HepG2 (cell line): Measurements from ENCODE around the gene PCOLCE2. TPM values are rescaled to one million over a fixed set of nuclear protein-coding genes. Genes with fewer than 3 reads are reported as not detected.

Experiments used
- ATM ChIP-seq: fragments of 450-650 bp; IDR thresholded peaks from 2 replicates; pipeline ENCODE4 v1.7.1; 2017; ENCODE audit warnings: mild to moderate bottlenecking, borderline replicate concordance
- BCL3 ChIP-seq: sonication (generic); formaldehyde crosslinking; IDR thresholded peaks from 2 replicates; pipeline ENCODE4 v1.5.1; 2020; ENCODE audit warnings: mild to moderate bottlenecking, missing genetic modification reagents, moderate library complexity
- CBX5 ChIP-seq: sonication (generic); formaldehyde crosslinking; IDR thresholded peaks from 2 replicates; pipeline ENCODE4 v1.4.0; 2020; ENCODE audit warnings: missing genetic modification reagents, borderline replicate concordance
- CSRNP2 ChIP-seq: sonication (generic); formaldehyde crosslinking; conservative IDR thresholded peaks from 2 replicates; pipeline ENCODE4 v1.8.0; 2022; ENCODE audit warnings: low read depth, missing genetic modification reagents
- HNRNPK ChIP-seq: fragments of 200-400 bp; formaldehyde crosslinking; IDR thresholded peaks from 2 replicates; pipeline ENCODE4 v1.6.1; 2018; ENCODE audit warnings: low read length, low read depth, moderate library complexity, mild to moderate bottlenecking; ENCODE audit not compliant: poor library complexity, severe bottlenecking
- IRF1 ChIP-seq: sonication (generic); formaldehyde crosslinking; IDR thresholded peaks from 2 replicates; pipeline ENCODE4 v1.4.0; 2020; ENCODE audit warnings: low read depth, mild to moderate bottlenecking, missing genetic modification reagents
- MTA1 ChIP-seq: sonication (generic); formaldehyde crosslinking; IDR thresholded peaks from 2 replicates; pipeline ENCODE4 v1.4.0; 2020; ENCODE audit warnings: missing genetic modification reagents, mild to moderate bottlenecking, borderline replicate concordance
- RAD21 ChIP-seq: fragments of 450-650 bp; formaldehyde crosslinking; IDR thresholded peaks from 2 replicates; pipeline ENCODE4 v1.5.0; 2020; ENCODE audit warnings: mild to moderate bottlenecking
- SMAD3 ChIP-seq: sonication (generic); formaldehyde crosslinking; IDR thresholded peaks from 2 replicates; pipeline ENCODE4 v1.4.0; 2020; ENCODE audit warnings: missing genetic modification reagents
- SP2 ChIP-seq: sonication (generic); formaldehyde crosslinking; IDR thresholded peaks from 2 replicates; pipeline ENCODE4 v1.5.1; 2020; ENCODE audit warnings: mild to moderate bottlenecking, missing genetic modification reagents
- ZFP36 ChIP-seq: fragments of 150-350 bp; IDR thresholded peaks from 2 replicates; pipeline ENCODE4 v1.6.1; 2018; ENCODE audit warnings: borderline replicate concordance, low read length, low read depth; ENCODE audit not compliant: partially characterized antibody
- ZNF121 ChIP-seq: sonication (generic); formaldehyde crosslinking; IDR thresholded peaks from 2 replicates; pipeline ENCODE4 v1.5.0; 2020; ENCODE audit warnings: mild to moderate bottlenecking, missing genetic modification reagents
- ZNF343 ChIP-seq: sonication (generic); formaldehyde crosslinking; IDR thresholded peaks from 2 replicates; pipeline ENCODE4 v1.4.0; 2020; ENCODE audit warnings: mild to moderate bottlenecking, missing genetic modification reagents
- ZNF614 ChIP-seq: IDR thresholded peaks from 2 replicates; pipeline ENCODE4 v1.6.1; 2018; ENCODE audit warnings: missing biosample characterization, missing genetic modification reagents, inconsistent platforms, borderline replicate concordance
- ZNF788 ChIP-seq: sonication (generic); formaldehyde crosslinking; IDR thresholded peaks from 2 replicates; pipeline ENCODE4 v1.5.0; 2020; ENCODE audit warnings: mild to moderate bottlenecking, missing genetic modification reagents, borderline replicate concordance
- polyA plus RNA-seq, 8 experiments: library from polyadenylated mRNA; depleted of rRNA in 3 of 8; stranded (reverse) in 7 of 8; unstranded in 1 of 8; fragments of >200 nt; fragmentation: Illumina TruSeq in 4 of 8; extraction: Trizol in 4 of 8; gene quantifications; 2 replicates each; pipeline versions ENCODE4 v1.2.1 to v1.2.3, GENCODE V29; 2011 to 2016; ENCODE audit warnings: low read depth in 4 of 8, missing spikeins in 1 of 8, mixed read lengths in 1 of 8; ENCODE audit not compliant: insufficient read depth in 1 of 8
- total RNA-seq, 5 experiments: library from RNA; depleted of rRNA; stranded (reverse); fragments of >200 nt; fragmentation: Illumina TruSeq; extraction: Trizol; gene quantifications; 2 replicates each; pipeline ENCODE4 v1.2.3, GENCODE V29; 2016; ENCODE audit warnings: low read depth in 1 of 5
- TF ChIP-seq, protein P1 (sequence below): sonication (generic); formaldehyde crosslinking; IDR thresholded peaks from 2 replicates; pipeline ENCODE4 v1.8.1; 2023; ENCODE audit warnings: mild to moderate bottlenecking, missing genetic modification reagents
- TF ChIP-seq, protein P2 (sequence below): sonication (generic); formaldehyde crosslinking; IDR thresholded peaks from 2 replicates; pipeline ENCODE4 v1.4.0; 2020; ENCODE audit warnings: missing genetic modification reagents
- TF ChIP-seq, protein P3 (sequence below): sonication (generic); formaldehyde crosslinking; IDR thresholded peaks from 2 replicates; pipeline ENCODE4 v1.9.0; 2021; ENCODE audit warnings: missing genetic modification reagents, borderline replicate concordance

Gene PCOLCE2
- total and polyA plus RNA-seq, 2 of the 13 experiments (the other 11 are each of a cell fraction or from before 2014, with no cell fraction given), result 0.71 to 2.0 TPM

GRCh38 chr3:142857056-142857455, 31.8 kb downstream of the PCOLCE2 start (continued):
- no peak for TF ChIP-seq CSRNP2 (CRISPR knock-in tag)
- TF ChIP-seq, protein P1, sequence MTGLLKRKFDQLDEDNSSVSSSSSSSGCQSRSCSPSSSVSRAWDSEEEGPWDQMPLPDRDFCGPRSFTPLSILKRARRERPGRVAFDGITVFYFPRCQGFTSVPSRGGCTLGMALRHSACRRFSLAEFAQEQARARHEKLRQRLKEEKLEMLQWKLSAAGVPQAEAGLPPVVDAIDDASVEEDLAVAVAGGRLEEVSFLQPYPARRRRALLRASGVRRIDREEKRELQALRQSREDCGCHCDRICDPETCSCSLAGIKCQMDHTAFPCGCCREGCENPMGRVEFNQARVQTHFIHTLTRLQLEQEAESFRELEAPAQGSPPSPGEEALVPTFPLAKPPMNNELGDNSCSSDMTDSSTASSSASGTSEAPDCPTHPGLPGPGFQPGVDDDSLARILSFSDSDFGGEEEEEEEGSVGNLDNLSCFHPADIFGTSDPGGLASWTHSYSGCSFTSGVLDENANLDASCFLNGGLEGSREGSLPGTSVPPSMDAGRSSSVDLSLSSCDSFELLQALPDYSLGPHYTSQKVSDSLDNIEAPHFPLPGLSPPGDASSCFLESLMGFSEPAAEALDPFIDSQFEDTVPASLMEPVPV, result no peak
- TF ChIP-seq RAD21 (CRISPR knock-in tag), result peak; percentile 72
- 0 out of 2 replicates have a peak, but pooled peaks have one; percentile 23 for TF ChIP-seq SMAD3 (CRISPR knock-in tag)
- TF ChIP-seq CBX5 (CRISPR knock-in tag), result peak; percentile 29; the same call in 1 of the 2 replicates
- TF ChIP-seq MTA1, result no peak
- no peak for TF ChIP-seq ZNF343 (CRISPR knock-in tag)
- no peak; the same call in 1 of the 2 replicates for TF ChIP-seq ZNF614 (CRISPR knock-in tag)
- TF ChIP-seq ZFP36, result no peak
- TF ChIP-seq ZNF788, result peak; percentile 32; the same call in 1 of the 2 replicates
- TF ChIP-seq, protein P2, sequence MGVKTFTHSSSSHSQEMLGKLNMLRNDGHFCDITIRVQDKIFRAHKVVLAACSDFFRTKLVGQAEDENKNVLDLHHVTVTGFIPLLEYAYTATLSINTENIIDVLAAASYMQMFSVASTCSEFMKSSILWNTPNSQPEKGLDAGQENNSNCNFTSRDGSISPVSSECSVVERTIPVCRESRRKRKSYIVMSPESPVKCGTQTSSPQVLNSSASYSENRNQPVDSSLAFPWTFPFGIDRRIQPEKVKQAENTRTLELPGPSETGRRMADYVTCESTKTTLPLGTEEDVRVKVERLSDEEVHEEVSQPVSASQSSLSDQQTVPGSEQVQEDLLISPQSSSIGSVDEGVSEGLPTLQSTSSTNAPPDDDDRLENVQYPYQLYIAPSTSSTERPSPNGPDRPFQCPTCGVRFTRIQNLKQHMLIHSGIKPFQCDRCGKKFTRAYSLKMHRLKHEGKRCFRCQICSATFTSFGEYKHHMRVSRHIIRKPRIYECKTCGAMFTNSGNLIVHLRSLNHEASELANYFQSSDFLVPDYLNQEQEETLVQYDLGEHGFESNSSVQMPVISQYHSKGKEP (CRISPR knock-in tag), result no peak
- TF ChIP-seq SP2 (CRISPR knock-in tag), result no peak
- no peak for TF ChIP-seq HNRNPK
- TF ChIP-seq IRF1 (CRISPR knock-in tag), result no peak
- TF ChIP-seq, protein P3, sequence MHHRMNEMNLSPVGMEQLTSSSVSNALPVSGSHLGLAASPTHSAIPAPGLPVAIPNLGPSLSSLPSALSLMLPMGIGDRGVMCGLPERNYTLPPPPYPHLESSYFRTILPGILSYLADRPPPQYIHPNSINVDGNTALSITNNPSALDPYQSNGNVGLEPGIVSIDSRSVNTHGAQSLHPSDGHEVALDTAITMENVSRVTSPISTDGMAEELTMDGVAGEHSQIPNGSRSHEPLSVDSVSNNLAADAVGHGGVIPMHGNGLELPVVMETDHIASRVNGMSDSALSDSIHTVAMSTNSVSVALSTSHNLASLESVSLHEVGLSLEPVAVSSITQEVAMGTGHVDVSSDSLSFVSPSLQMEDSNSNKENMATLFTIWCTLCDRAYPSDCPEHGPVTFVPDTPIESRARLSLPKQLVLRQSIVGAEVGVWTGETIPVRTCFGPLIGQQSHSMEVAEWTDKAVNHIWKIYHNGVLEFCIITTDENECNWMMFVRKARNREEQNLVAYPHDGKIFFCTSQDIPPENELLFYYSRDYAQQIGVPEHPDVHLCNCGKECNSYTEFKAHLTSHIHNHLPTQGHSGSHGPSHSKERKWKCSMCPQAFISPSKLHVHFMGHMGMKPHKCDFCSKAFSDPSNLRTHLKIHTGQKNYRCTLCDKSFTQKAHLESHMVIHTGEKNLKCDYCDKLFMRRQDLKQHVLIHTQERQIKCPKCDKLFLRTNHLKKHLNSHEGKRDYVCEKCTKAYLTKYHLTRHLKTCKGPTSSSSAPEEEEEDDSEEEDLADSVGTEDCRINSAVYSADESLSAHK (CRISPR knock-in tag), result no peak
- TF ChIP-seq BCL3 (CRISPR knock-in tag), result no peak
- TF ChIP-seq ZNF121 (CRISPR knock-in tag), result no peak
- TF ChIP-seq ATM, result no peak
